Natural killer cell (primary cell): ENCODE data around the gene BCL11B. TPM values are rescaled to one million over a fixed set of nuclear protein-coding genes. Genes with fewer than 3 reads are reported as not detected.
A peak's percentile ranks its signal among the peaks of the same experiment; 100 is the strongest.

Experiments
- ATAC-seq, 3 donors: fragments of 150-1000 bp in 2 of 3; fragments of 200-7000 bp in 1 of 3; cut with Tn5 transposase; 1 replicate in 1 of 3; 2 replicates in 2 of 3; pipeline ENCODE4 v1.10.0; 2021; ENCODE audit warnings: mild to moderate bottlenecking in 2 of 3, moderate library complexity in 2 of 3
- DNase-seq, 2 donors: peaks; one replicate each; pipeline versions ENCODE4 v3.0.0 to v3.0.0-alpha.2; 2013 to 2021; ENCODE audit warnings: mixed read lengths in 1 of 2
- H3K27ac ChIP-seq: one replicate; pipeline ENCODE4 v1.5.1; 2013; ENCODE audit warnings: mild to moderate bottlenecking, low read length
- H3K27me3 ChIP-seq: one replicate; pipeline ENCODE4 v1.6.1; 2013; ENCODE audit warnings: low read length; ENCODE audit not compliant: control insufficient read depth, insufficient read depth
- H3K36me3 ChIP-seq: one replicate; pipeline ENCODE4 v1.6.1; 2013; ENCODE audit warnings: low read length; ENCODE audit not compliant: control insufficient read depth, insufficient read depth
- H3K4me1 ChIP-seq: one replicate; pipeline ENCODE4 v1.6.1; 2013; ENCODE audit warnings: low read length; ENCODE audit not compliant: control insufficient read depth, insufficient read depth
- H3K4me3 ChIP-seq: one replicate; pipeline ENCODE4 v1.5.1; 2013; ENCODE audit warnings: low read length
- H3K9me3 ChIP-seq: one replicate; pipeline ENCODE4 v1.6.1; 2013; ENCODE audit warnings: low read length; ENCODE audit not compliant: control insufficient read depth, insufficient read depth
- H3K27ac Mint-ChIP-seq, 2 donors: one replicate each; pipeline ENCODE4 v1.8.0; 2022; ENCODE audit warnings: mild to moderate bottlenecking in 2 of 2, mixed read lengths in 2 of 2, moderate library complexity in 1 of 2
- H3K27me3 Mint-ChIP-seq, 2 donors: one replicate each; pipeline ENCODE4 v1.8.0; 2022; ENCODE audit warnings: low read depth in 2 of 2, mixed read lengths in 2 of 2
- H3K36me3 Mint-ChIP-seq: one replicate; pipeline ENCODE4 v1.8.0; 2022; ENCODE audit warnings: mixed read lengths
- H3K4me1 Mint-ChIP-seq, 2 donors: one replicate each; pipeline ENCODE4 v1.8.0; 2022; ENCODE audit warnings: mixed read lengths in 2 of 2
- H3K4me3 Mint-ChIP-seq: one replicate; pipeline ENCODE4 v1.8.0; 2022; ENCODE audit warnings: mild to moderate bottlenecking, moderate library complexity, mixed read lengths
- H3K9me3 Mint-ChIP-seq, 2 donors: one replicate each; pipeline ENCODE4 v1.8.0; 2022; ENCODE audit warnings: mixed read lengths in 2 of 2
- CTCF ChIP-seq: fragments of 200-600 bp; IDR thresholded peaks from one replicate; pipeline ENCODE4 v1.8.0; 2022; ENCODE audit warnings: antibody characterized with exemption
- whole genome bisulfite sequencing: methylation state at CpG from one replicate; pipeline ENCODE4 v1.1.7; 2013; ENCODE audit warnings: missing lambda C conversion rate; ENCODE audit not compliant: insufficient coverage; 5-methylcytosine and 5-hydroxymethylcytosine counted together
- intact Hi-C: fragments of 100-400 bp; cut with micrococcal nuclease; formaldehyde crosslinking; loops from one replicate; pipeline ENCODE4 v1.14.2; 2022
- total RNA-seq, 4 donors: library from RNA; stranded (reverse); fragments of 120-200 nt in 1 of 4; gene quantifications; one replicate each; pipeline versions ENCODE4 v1.2.3 to v1.2.4, GENCODE V29; 2013 to 2022

BCL11B gene
- 10 to 100 TPM; 43.5 to 61.5 (median 56.2) TPM for total RNA-seq
- total RNA-seq (2013) = 24.0 TPM

- Mint-ChIP-seq H3K4me3 (peak within 1 kb of the TSS; percentile 99), H3K4me1 (peaks cover 65 to 71% of the 10 kb centered on the region in 2 donors), H3K9me3 (no peaks in the 10 kb centered on the region), H3K27ac (peak within 1 kb of the TSS; percentile 90 to 91), H3K36me3 (peaks cover 8% of the 10 kb centered on the region), H3K27me3 (no peaks in the 10 kb centered on the region)
- peak; percentile 65 for TF ChIP-seq CTCF
- Histone ChIP-seq H3K4me3 (peak within 1 kb of the TSS; percentile 61), H3K27ac (peak within 1 kb of the TSS; percentile 60), H3K27me3 (no peaks in the 10 kb centered on the region), H3K4me1 (peaks cover 43% of the 10 kb centered on the region), H3K36me3 (no peaks in the 10 kb centered on the region), H3K9me3 (no peaks in the 10 kb centered on the region)
- DNase-seq (peak; percentile 73 to 96), ATAC-seq (peak; percentile 71 to 89 (median 78))
- WGBS = under 1% methylated on average over 38 of the region's 50 CpGs
- intact Hi-C loops = loop anchor here (2.0 to 5.0 kb wide), 4 partner anchors 15 to 1565 kb away; no protein-coding TSS in a partner anchor
These were observed at the start of gene BCL11B for GRCh38 chr14:99271951-99272631. BCL11B (minus strand) TSS chr14:99272197; CDS start chr14:99271218, 979 bp downstream.

GRCh38 chr14:99321236-99321925 is 49.4 kb upstream of the BCL11B start:
- Histone ChIP-seq H3K4me3 (no peak overlapping the region), H3K4me1 (peaks cover 54% of the 10 kb centered on the region), H3K36me3 (no peaks in the 10 kb centered on the region), H3K27me3 (no peaks in the 10 kb centered on the region), H3K27ac (peak overlapping the region; percentile 85), H3K9me3 (no peaks in the 10 kb centered on the region)
- ATAC-seq (no peak), DNase-seq (no peak)
- WGBS = 65% methylated on average over 15 of the region's 16 CpGs
- Mint-ChIP-seq H3K27me3 (no peaks in the 10 kb centered on the region), H3K36me3 (no peaks in the 10 kb centered on the region), H3K4me3 (peak overlapping the region; percentile 61), H3K4me1 (peaks cover 33 to 59% of the 10 kb centered on the region in 2 donors), H3K9me3 (no peaks in the 10 kb centered on the region), H3K27ac (peak overlapping the region; percentile 22 to 63)
- no peak for TF ChIP-seq CTCF
- intact Hi-C loops = loop anchor here (2.0 to 5.0 kb wide), 2 partner anchors 35 to 49 kb away; partner anchors contain the start of gene BCL11B

- Mint-ChIP-seq H3K27ac (peak overlapping the region; percentile 22 to 63), H3K9me3 (no peaks in the 10 kb centered on the region), H3K4me1 (peaks cover 39 to 60% of the 10 kb centered on the region in 2 donors), H3K4me3 (peak overlapping the region; percentile 85), H3K36me3 (no peaks in the 10 kb centered on the region), H3K27me3 (no peaks in the 10 kb centered on the region)
- 35% methylated on average over 27 of the region's 27 CpGs for WGBS
- ATAC-seq (peak; percentile 44 to 56 (median 54)), DNase-seq (peak; percentile 28 to 46)
- intact Hi-C loops = loop anchor here (1.0 to 5.0 kb wide), 4 partner anchors 34 to 161 kb away; partner anchors contain the start of genes BCL11B and CCNK
- Histone ChIP-seq H3K27me3 (no peaks in the 10 kb centered on the region), H3K4me3 (peak overlapping the region; percentile 15), H3K27ac (peak overlapping the region; percentile 85), H3K4me1 (peaks cover 60% of the 10 kb centered on the region), H3K36me3 (no peaks in the 10 kb centered on the region), H3K9me3 (no peaks in the 10 kb centered on the region)
- TF ChIP-seq CTCF = no peak
These were observed 48.7 kb upstream of the BCL11B start for GRCh38 chr14:99320621-99321235.
